ENCODE measurements around the gene CSTF2T. TPM values are rescaled to one million over a fixed set of nuclear protein-coding genes. Genes with fewer than 3 reads are reported as not detected.

Gene CSTF2T
- total RNA-seq, 4 donors from 2014 or later, result 11.8 to 15.5 (median 13.9) TPM

GRCh38 chr10:51666456-51666855 lies 32.9 kb downstream of the CSTF2T start:
- DNase-seq (ENCODE audit: low spot score in 2 of 2), result no peak
- intact Hi-C loops (cut with DNase I; ENCODE audit: low total_unique reads), result no loop called here
- no peak overlapping the region for H3K4me3 ChIP-seq (ENCODE audit: low read depth, poor library complexity, severe bottlenecking)
- TF ChIP-seq POLR2A (IDR thresholded peaks at IDR 0.05), result no peak
- no peak for TF ChIP-seq CTCF (IDR thresholded peaks at IDR 0.05)

GRCh38 chr10:51663086-51663485 lies 36.3 kb downstream of the CSTF2T start:
- 81 to 83% methylated on average over 3 of the region's 3 CpGs for WGBS, 2 donors
- no peak for TF ChIP-seq POLR2A (IDR thresholded peaks at IDR 0.05)
- TF ChIP-seq CTCF (IDR thresholded peaks at IDR 0.05), result no peak
- DNase-seq (ENCODE audit: low spot score in 2 of 2), result no peak
- intact Hi-C loops (cut with DNase I; ENCODE audit: low total_unique reads), result no loop called here
- no peak overlapping the region for H3K4me3 ChIP-seq (ENCODE audit: low read depth, poor library complexity, severe bottlenecking)

GRCh38 chr10:51659344-51659743 lies 40.1 kb downstream of the CSTF2T start:
- TF ChIP-seq CTCF (IDR thresholded peaks at IDR 0.05), result no peak
- no peak for TF ChIP-seq POLR2A (IDR thresholded peaks at IDR 0.05)
- H3K4me3 ChIP-seq (ENCODE audit: low read depth, poor library complexity, severe bottlenecking), result no peak overlapping the region
- 84 to 86% methylated on average over 1 of the region's 1 CpG for WGBS, 2 donors
- no peak for DNase-seq (ENCODE audit: low spot score in 2 of 2)
- intact Hi-C loops (cut with DNase I; ENCODE audit: low total_unique reads), result no loop called here

GRCh38 chr10:51658000-51658399 lies 41.4 kb downstream of the CSTF2T start:
- no peak for DNase-seq (ENCODE audit: low spot score in 2 of 2)
- 48 to 56% methylated on average over 2 of the region's 2 CpGs for WGBS, 2 donors

GRCh38 chr10:51656503-51656902 lies 42.9 kb downstream of the CSTF2T start:
- 88 to 96% methylated on average over 3 of the region's 3 CpGs for WGBS, 2 donors
- no peak for DNase-seq (ENCODE audit: low spot score in 2 of 2)
- no peak for TF ChIP-seq POLR2A (IDR thresholded peaks at IDR 0.05)
- no peak for TF ChIP-seq CTCF (IDR thresholded peaks at IDR 0.05)
- intact Hi-C loops (cut with DNase I; ENCODE audit: low total_unique reads), result no loop called here
- no peak overlapping the region for H3K4me3 ChIP-seq (ENCODE audit: low read depth, poor library complexity, severe bottlenecking)

More at GRCh38 chr10:51658000-51658399, 41.4 kb downstream of the CSTF2T start:
- intact Hi-C loops (cut with DNase I; ENCODE audit: low total_unique reads), result no loop called here
- no peak overlapping the region for H3K4me3 ChIP-seq (ENCODE audit: low read depth, poor library complexity, severe bottlenecking)
- TF ChIP-seq POLR2A (IDR thresholded peaks at IDR 0.05) (no peak), CTCF (IDR thresholded peaks at IDR 0.05) (no peak)

- no peak overlapping the region for H3K4me3 ChIP-seq (ENCODE audit: low read depth, poor library complexity, severe bottlenecking)
- no peak for DNase-seq (ENCODE audit: low spot score in 2 of 2)
- 31 to 41% methylated on average over 1 of the region's 1 CpG for WGBS, 2 donors
- intact Hi-C loops (cut with DNase I; ENCODE audit: low total_unique reads), result no loop called here
- TF ChIP-seq POLR2A (IDR thresholded peaks at IDR 0.05), result no peak
- no peak for TF ChIP-seq CTCF (IDR thresholded peaks at IDR 0.05)
Measured at GRCh38 chr10:51654918-51655317, 44.5 kb downstream of the CSTF2T start.
